Limb (tissue), 2 donors: ENCODE data around the gene OR52A5.

Experiments used
- DNase-seq, 2 donors: peaks; one replicate each; pipeline ENCODE4 v3.0.0-alpha.2; 2016; ENCODE audit errors: extremely low spot score in 2 of 2

OR52A5 gene

DNA sequence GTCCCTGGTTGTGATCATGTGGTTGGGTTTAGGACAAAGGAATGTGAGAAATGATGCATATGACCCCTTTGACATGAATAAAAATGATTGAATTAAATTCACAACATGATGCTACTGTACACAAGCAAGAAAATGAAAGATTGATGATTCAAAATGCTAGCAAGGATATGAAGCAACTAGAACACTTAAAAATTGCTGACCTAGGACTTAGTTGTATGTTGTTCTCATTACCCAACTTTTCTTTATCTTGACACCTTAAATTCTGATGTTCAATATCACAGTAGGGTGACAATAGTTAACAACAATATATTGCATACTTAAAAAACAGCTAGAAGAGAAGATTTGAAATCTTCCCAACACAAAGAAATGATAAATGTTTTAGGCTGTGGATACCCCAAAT is 20.6 kb downstream of the OR52A5 start:
- DNase-seq = no peak

DNA sequence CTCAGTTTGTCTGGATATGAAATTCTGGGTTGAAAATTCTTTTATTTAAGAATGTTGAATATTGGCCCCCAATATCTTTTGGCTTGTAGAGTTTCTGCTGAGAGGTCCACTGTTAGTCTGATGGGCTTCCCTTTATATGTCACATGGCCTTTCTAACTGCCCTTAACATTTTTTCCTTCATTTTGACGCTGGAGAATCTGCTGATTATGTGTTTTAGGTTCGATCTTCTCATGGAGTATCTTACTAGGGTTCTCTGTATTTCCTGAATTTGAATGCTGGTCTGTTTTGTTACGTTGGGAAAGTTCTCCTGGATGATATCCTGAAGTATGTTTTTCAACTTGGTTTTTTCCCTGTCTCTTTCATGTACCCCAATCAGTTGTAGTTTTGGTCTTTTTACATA is 22.8 kb downstream of the OR52A5 start:
- DNase-seq = no peak

DNA sequence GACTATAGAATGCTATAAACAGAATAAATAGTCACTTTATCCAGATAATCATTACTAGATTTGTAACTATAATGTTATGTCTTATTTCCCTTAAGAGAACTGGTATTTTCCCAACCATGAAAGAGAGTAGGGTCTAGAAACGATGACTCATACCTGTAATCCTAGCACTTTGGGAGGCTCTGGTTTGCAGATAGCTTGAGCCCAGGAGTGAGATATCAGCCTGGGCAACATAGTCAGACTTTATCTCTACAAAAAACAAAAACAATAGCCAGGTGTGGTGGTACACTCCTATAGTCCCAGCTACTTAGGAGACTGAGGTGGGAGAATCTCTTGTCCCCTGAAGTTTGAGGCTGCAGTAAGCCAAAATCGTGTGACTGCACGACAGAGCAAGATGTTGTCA is 30.9 kb downstream of the OR52A5 start:
- no peak for DNase-seq

DNA sequence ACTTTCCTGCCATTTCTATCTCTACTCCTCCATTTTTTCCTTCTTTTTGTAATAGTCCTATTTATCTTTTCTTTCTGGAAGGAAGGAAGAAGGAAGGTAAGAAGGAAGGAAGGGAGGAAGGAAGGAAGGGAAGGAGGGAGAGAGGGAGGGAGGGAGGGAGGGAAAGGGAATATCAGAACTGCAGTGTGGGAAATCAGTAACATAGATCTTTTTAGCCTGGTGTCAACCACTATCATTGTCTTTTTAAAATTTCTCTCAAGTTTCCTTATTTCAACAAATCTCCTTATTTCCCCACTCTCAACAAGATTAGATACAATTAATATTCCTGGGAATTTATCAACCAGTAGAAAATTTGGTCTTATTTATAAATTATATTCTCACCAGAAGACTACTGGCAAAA is 35.1 kb downstream of the OR52A5 start:
- DNase-seq = no peak

DNA sequence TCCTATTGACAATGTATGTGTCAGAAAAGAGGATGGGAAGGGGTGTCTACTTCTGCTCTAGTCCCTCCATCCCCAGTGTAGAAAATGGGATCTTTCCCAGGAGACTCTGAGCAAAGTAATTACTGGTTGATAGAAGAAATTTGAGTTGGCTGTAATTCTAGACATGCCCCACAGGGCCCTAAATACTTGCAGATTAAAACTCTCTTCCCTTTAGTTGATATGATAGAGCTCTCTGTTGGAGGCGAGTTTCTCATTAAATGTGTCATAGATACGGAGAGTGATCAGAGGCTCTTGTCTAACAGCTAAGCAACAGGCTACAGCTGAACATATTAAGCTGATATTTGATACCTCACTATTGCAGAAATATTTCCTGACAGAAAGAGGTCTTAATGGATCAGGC is 35.9 kb downstream of the OR52A5 start:
- peak in 1 of 2 donors; percentile 11 for DNase-seq

DNA sequence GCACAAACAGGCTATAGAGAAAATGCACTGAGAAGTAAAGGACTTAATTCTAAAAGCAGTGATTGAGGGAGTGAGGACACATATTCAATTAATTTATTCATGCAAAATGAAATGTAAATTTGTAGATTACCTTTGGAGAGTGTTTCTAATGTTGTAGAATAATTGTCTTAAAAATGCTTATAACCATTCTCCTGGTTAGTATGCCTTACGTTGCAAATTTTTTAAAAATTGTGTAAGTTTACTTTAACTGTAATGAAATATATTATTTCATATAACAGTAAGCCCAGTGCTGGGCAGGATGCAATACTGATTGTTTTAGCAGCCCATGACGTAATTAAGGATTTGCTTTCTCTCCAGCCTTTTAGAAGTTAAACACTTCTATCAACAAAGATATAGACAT is 42.1 kb downstream of the OR52A5 start:
- no peak for DNase-seq

DNA sequence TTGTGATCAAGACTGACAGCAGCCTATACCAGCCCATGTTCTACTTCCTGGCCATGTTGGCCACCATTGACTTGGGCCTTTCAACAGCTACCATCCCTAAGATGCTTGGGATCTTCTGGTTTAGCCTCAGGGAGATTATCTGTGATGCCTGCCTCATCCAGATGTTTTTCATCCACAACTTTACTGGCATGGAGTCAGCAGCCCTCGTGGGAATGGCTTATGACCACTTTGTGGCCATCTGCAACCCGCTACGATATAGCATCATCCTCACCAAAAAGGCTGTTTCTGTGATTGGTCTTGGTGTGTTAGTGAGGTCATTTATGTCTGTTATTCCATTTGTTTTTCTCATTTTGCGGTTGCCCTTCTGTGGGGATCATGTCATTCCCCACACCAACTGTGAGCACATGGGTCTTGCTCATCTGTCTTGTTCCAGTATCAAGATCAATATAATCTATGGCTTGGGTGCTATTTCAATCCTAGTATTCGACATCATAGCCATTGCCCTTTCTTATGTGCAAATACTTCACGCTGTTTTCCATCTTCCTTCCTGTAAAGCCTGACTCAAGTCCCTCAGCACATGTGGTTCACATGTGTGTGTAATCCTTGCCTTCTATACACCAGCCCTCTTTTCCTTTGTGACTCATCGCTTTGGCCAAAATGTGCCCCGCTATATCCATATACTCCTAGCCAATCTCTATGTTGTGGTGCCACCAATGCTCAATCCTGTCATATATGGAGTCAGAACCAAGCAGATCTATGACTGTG is 45.2 kb downstream of the OR52A5 start:
- no peak for DNase-seq

DNA sequence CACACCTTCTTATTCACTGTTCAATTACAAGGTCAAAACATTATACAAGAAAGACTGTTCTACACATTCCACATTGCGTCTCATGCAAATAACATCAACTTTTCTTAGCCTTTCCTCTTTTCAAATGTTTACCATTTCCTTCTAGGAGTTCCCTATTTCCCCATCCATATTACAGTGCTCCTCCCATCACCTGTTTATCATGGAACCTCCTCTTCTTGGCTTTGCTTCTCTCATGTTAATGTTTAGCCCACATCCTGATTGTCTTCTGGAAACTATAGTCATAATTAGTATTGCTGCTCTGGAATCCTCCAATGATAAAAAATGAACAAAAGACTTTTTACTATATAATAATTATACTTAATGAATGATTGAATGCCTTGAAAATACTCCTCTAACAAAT is 47.5 kb downstream of the OR52A5 start:
- no peak for DNase-seq

DNA sequence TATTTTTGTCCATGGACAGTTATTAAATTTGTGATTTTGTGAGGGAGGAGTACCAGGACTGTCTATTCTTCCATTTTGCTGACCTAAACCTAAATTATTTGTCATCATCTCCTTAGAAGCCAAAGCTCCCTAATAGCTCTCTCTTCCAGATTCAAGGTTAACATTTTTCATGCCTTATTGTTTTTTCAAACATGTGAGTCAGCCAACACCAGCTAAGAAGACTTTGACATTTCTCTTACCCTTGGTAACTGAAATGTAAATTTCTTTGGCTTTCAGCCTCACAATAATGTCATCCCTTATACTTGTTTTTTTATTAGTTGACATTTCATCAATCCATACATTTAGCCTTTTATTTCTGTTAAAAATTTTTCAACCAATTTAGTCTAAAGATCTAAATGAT is 49.6 kb downstream of the OR52A5 start:
- no peak for DNase-seq

DNA sequence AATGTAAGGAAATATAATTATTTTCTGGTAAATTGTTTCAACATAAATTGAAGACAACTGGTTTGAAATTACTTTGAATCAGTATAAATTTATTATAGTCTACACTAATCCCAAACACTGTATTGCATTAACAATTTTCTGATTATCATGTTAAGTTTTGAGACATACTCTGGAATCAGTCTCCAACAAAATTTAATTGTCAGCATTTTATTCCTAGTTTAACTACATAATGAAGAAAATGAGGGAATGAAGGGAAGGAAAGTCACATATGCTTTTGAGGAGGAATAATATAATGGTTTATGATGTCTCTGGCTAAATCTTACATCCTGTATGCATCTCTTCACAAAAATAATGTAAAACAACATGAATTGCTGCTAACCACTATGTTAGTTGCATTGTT is 54.6 kb downstream of the OR52A5 start:
- DNase-seq = no peak

DNA sequence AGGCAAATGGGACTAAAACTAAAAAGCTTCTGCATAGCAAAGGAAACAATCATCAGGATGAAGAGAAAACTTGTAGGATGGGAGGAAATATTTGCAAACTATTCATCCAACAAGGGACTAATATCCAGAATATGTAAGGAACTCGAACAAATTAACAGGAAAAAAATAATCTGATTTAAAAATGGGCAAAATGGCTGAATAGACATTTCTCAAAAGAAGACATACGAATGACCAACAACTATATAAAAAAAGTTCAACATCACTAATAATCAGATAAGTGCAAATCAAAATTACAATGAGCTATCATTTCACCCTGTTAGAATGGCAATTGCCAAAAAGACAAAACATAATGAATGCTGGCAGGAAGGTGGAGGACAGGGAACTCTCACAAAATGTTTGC is 56.8 kb downstream of the OR52A5 start:
- DNase-seq = no peak
